Activated CD4-positive, alpha-beta T cell treated with anti-CD3 and anti-CD28 coated beads, Interleukin-2, Interleukin-6, amounts not matched to agents 100 ng/mL and 50 ng/mL, durations not matched to agents 16 hours and 8 hours (primary cell): ENCODE data around the gene TBX1.

ENCODE experiments used
- DNase-seq: peaks from one replicate; pipeline ENCODE4 v3.0.0-alpha.2; 2020

The TBX1 gene

DNA sequence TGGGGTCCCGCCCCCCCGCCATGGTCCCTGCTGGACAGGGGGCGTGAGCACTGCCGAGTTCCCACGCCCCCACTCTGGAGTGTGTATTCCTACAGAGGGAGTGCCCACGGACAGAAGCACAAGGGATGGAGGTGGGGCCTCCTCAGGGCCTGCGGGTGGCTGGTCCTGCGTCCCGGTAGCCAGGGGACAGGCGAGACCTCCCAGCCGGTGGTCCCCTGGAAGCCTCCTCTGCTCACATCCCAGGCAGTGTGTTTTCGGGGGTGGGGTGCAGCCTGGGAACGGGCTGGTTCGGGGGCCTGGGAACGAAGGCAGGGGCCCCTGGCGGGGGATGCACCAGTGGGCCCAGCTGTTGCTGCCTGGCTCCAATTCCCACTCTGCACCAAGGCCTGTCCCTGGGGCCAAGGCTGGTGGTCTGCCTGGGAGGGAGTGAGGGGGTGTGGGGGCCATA, 21.1 kb upstream of the TBX1 start:
- DNase-seq = no peak

- DNase-seq = no peak
These were observed 20.6 kb upstream of the TBX1 start for GRCh38 chr22:19739911-19740449.

DNA sequence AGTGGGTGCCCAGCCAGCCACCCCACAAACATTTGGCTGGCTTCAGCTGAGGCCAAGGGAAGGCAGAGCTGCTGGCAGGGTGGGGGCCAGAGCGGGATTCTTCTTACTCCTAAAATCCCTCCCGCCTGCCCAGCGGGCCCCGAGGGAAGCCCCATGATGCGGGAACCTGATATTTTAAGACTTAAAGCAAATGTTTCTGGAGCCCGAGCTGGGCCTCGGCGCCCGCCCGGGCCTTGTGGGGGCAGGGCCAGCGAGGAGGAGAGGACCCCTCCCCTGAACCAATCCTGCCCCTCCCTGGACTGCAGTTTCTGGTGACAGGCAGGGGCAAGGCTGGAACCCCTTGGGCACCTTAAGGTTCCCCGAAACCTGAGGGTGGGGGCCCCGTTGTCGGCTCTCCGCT, 20.0 kb upstream of the TBX1 start:
- no peak for DNase-seq

- no peak for DNase-seq
These were observed 19.5 kb upstream of the TBX1 start for GRCh38 chr22:19741053-19741452.

GRCh38 chr22:19742160-19743066, 18.2 kb upstream of the TBX1 start:
- DNase-seq = no peak

GRCh38 chr22:19743081-19743480, 17.5 kb upstream of the TBX1 start:
- no peak for DNase-seq

- no peak for DNase-seq
These were observed 16.9 kb upstream of the TBX1 start for GRCh38 chr22:19743651-19744050.

GRCh38 chr22:19744350-19745006, 16.1 kb upstream of the TBX1 start:
- DNase-seq = no peak

GRCh38 chr22:19745155-19746101, 15.2 kb upstream of the TBX1 start:
- DNase-seq = no peak

GRCh38 chr22:19746726-19747125, 13.9 kb upstream of the TBX1 start:
- no peak for DNase-seq

- DNase-seq = no peak
These were observed 13.0 kb upstream of the TBX1 start for GRCh38 chr22:19747551-19747950.

- DNase-seq = no peak
These were observed 12.4 kb upstream of the TBX1 start for GRCh38 chr22:19748139-19748538.

DNA sequence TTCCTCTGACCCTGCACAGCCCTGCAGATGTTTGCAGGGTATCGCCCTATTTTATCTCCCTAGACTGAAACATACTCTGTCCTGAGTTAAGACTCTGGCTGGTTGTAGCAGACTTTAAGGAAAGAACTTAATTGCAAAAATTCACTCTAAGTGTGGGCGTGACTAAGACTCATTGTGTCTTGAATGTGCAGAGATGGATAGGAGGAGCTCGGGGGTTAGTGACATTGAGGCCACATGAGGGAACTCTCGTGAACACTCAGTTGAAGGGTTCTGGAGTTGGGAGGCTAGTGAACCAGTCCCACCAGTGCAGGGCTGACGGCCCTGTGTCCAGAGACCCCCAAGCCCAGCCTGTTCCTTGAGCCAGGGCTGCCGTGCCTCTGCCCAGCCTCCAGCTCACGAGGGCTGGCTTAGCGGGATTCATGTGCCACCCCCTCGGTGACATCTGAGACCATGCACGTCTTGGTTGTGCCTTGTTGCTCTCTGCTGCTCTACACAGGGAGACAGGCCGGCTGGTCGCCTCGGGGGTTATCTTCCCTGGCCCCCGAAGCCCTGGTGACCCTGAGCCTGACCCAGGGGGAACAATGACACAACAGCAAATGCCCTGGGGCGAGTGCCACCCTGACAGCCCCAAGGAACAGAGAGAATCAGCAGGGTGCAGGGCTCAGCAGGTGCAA, 11.4 kb upstream of the TBX1 start:
- no peak for DNase-seq

DNA sequence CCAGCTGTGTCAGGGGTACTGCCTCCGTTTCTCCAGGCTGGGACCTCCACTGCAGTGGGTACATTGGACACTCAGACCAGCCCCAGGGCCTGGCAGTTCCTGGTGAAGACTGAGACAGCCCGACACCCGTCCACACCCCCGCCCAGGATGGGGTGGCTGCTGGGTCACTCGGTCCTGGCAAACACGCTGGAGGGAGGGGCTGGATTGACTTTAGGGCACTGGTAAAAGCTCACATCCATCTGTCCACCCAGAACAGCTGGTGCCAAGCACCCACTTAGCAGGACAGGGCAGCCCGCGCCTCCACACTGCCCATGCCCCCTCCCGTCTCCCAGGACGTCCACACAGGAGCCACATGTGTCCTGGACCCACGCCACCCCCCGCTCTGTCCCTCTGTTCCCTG, 10.7 kb upstream of the TBX1 start:
- no peak for DNase-seq

DNA sequence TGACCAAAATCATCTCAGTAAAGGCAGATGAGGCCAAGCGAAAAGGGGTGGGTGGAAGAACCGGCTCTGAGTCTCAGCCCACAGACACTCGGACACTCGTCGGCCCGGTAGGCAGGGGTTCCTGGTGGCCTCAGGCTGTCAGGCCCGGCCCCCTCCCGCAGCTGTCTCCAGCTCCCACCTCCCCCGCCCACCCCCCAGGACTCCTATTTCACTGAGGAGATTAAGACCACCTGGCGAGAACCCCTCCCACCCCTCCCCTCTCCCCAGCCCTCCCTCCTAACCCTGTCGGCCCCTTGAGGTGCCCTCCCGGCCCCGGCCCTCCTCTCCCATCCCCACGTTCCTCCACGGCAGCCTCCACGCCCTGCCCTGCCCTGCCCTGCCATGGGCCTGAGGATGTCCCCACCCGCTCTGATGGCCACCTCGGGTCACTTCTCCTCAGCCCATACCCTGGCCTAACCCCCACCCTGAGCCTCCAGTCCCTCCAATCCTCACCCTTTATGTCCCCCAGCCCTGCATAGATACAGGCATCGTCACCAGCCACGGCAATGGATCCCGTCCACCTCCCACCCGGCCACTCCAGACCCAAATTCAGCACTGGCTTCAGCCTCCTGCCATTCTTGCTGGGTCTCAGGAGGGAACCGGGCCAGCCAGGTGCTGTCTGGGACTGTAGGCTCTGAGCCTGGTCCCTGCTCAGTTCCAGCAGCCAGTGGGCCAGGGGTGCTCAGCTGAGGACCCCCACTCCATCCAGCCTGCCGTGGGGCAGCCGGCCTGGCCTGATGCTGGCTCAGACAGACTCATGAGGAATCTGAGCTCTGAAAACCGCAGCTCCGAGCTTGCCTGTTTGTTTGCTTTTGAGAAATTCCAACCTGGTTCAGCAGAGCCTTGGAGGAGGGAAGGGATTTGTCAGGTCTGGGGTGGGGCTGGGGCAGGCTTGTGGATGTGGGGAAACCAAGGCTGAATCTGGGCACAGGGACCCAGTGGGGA, 9.8 kb upstream of the TBX1 start:
- no peak for DNase-seq

DNA sequence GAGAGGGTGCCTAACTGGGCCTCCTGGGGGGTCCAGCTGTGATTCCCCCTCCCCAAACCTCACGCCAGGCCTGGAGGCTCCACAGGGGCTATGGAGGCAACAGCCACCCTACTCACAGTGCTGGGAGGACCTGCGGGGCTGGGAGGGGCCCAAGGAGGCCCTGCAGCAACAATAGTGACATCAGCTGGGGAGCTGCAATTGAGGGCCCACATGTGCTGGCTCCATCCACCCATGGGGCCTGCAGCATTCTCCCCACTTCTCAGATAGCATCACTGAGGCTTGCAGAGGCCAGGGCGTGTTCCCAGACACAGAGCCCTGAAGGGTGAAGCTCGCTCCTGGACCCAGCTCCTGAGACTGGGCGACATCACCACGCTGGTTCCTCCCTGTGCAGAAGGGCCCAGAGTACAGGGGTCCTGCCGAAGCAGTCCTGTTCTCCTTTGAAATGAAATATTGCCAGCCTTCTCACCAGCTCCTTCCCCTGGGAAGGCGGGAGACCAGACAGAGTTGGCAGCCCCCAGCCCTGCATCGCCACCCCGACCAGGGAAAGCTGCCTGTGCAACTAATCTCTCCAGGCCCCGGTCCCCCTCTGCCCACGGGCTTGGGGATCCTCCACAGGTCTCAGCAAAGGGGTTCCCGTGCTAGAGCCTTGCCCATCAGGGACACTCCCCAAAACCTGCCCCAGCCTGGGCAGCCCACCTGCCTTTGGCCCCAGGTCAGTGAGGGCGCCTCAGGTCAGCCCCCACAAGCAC, 8.9 kb upstream of the TBX1 start:
- no peak for DNase-seq

- no peak for DNase-seq
These were observed 7.3 kb upstream of the TBX1 start for GRCh38 chr22:19753090-19753842.

DNA sequence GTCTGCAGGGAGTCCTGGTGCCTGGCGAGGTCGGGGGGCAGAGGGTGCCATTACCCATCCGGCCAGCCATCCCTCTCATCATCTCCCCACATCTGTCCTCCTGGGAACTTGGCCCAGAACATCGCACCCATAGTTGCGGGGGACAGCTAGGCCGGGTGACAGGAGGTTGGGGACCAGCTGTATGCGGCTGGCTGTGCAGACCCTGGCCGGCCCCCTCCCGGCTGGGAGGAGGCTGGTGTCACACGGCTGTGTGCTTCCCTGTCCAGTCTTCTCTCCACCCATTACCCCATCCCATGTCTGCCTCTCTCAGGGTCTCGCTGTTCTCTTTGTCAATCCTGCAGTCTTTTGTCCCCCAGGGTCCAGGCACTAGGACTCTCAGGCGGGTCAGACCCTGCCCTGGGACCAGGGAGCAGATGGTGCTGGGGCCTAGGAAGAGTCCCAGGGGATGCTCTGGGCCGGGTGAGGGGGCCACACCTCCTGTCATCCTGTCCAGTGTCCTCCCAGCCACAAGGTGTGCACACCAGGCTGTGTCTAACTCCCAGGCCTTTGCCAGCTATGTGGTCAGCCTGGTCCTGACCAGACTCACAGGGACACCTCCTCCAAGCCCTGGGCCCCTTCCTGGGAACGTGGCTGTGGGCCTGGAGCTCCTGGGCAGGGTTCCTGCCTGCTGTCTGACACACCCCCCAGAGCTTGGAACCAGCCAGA, 6.4 kb upstream of the TBX1 start:
- no peak for DNase-seq

DNA sequence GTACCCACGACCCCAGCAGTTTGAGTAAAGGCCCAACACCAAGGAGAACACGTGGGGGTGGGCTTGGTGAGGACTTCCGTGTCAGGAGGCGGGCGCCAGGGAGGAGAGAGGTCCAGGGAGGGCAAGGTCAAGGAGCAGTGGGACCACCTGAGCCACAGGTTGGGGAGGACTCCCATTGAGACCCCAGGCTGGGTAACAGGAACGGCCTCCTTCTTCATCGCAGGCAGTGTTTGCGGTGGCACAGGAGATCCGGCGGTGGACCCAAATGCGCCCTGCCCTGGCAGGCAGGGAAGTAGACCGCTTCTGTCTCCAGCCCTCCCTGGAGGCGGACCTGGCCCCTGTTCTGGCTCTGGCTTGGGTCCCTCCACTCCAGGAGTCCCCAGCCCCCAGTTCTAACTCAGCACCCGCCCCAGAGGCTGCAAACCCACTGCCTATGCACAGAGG, 5.9 kb upstream of the TBX1 start:
- DNase-seq = no peak
